CD14-positive monocyte (primary cell): ENCODE results near the gene PSKH1. TPM values are rescaled to one million over a fixed set of nuclear protein-coding genes. Genes with fewer than 3 reads are reported as not detected.

ENCODE experiments used
- DNase-seq, 3 donors: peaks; one replicate each; pipeline ENCODE4 v3.0.0-alpha.2; 2011 to 2022
- H2AFZ ChIP-seq: 2 replicates; pipeline ENCODE4 v1.6.0; 2012; ENCODE audit warnings: mild to moderate bottlenecking, low read depth, low read length, inconsistent platforms; ENCODE audit not compliant: insufficient read depth, poor library complexity, severe bottlenecking
- H3K27ac ChIP-seq, 2 donors: 1 replicate in 1 of 2; 2 replicates in 1 of 2; pipeline ENCODE4 v1.5.1; 2012 to 2013; ENCODE audit warnings: low read length in 2 of 2, control low read depth in 1 of 2, inconsistent platforms in 1 of 2, low read depth in 1 of 2, mild to moderate bottlenecking in 1 of 2
- H3K27me3 ChIP-seq, 2 donors: one replicate each; pipeline versions ENCODE4 v1.6.0 to v1.6.1; 2011 to 2013; ENCODE audit warnings: low read length in 2 of 2; ENCODE audit not compliant: control insufficient read depth in 2 of 2, insufficient read depth in 2 of 2
- H3K36me3 ChIP-seq, 2 donors: replicated peaks in 1 of 2; 1 replicate in 1 of 2; 2 replicates in 1 of 2; pipeline versions ENCODE4 v1.5.1 to v1.6.1; 2012 to 2013; ENCODE audit warnings: low read length in 2 of 2, control low read depth in 1 of 2, inconsistent platforms in 1 of 2, mild to moderate bottlenecking in 1 of 2; ENCODE audit not compliant: insufficient read depth in 2 of 2, control insufficient read depth in 1 of 2
- H3K4me1 ChIP-seq, 2 donors: 1 replicate in 1 of 2; 2 replicates in 1 of 2; pipeline versions ENCODE4 v1.5.1 to v1.6.1; 2012 to 2013; ENCODE audit warnings: low read length in 2 of 2, control low read depth in 1 of 2, inconsistent platforms in 1 of 2, mild to moderate bottlenecking in 1 of 2, moderate library complexity in 1 of 2; ENCODE audit not compliant: insufficient read depth in 2 of 2, control insufficient read depth in 1 of 2
- H3K4me2 ChIP-seq: replicated peaks from 2 replicates; pipeline ENCODE3; 2012; ENCODE audit warnings: low read length, moderate library complexity, mild to moderate bottlenecking; ENCODE audit not compliant: poor library complexity, severe bottlenecking; ENCODE audit errors: extremely low read depth
- H3K4me3 ChIP-seq, 3 experiments: fragments of 200-600 bp in 1 of 3; sonication (generic) in 1 of 3; replicated peaks in 1 of 3; 1 replicate in 2 of 3; 2 replicates in 1 of 3; pipeline ENCODE4 v1.5.1; 2011 to 2013; ENCODE audit warnings: low read length in 3 of 3, mild to moderate bottlenecking in 3 of 3, control low read depth in 2 of 3, low read depth in 2 of 3, inconsistent platforms in 1 of 3, moderate library complexity in 1 of 3
- H3K79me2 ChIP-seq: 2 replicates; pipeline ENCODE4 v1.6.0; 2012; ENCODE audit warnings: mild to moderate bottlenecking, control low read depth, inconsistent platforms, low read length, moderate library complexity; ENCODE audit not compliant: insufficient read depth
- H3K9ac ChIP-seq: 2 replicates; pipeline ENCODE4 v1.6.0; 2017; ENCODE audit warnings: low read length, mild to moderate bottlenecking; ENCODE audit not compliant: insufficient read depth, poor library complexity, severe bottlenecking
- H3K9me3 ChIP-seq, 2 donors: replicated peaks in 1 of 2; 1 replicate in 1 of 2; 2 replicates in 1 of 2; pipeline versions ENCODE4 v1.5.1 to v1.6.1; 2012 to 2013; ENCODE audit warnings: low read length in 2 of 2, control low read depth in 1 of 2; ENCODE audit not compliant: control insufficient read depth in 1 of 2, insufficient read depth in 1 of 2
- H4K20me1 ChIP-seq: 2 replicates; pipeline ENCODE4 v1.6.0; 2012; ENCODE audit warnings: mild to moderate bottlenecking, low read length, control low read depth, moderate library complexity; ENCODE audit not compliant: insufficient read depth
- H3K27ac Mint-ChIP-seq, 7 donors: one replicate each; pipeline ENCODE4 v1.8.0; 2020; ENCODE audit warnings: mild to moderate bottlenecking in 7 of 7, mixed read lengths in 7 of 7, moderate library complexity in 6 of 7, inconsistent platforms in 2 of 7
- H3K27me3 Mint-ChIP-seq, 3 donors: one replicate each; pipeline ENCODE4 v1.8.0; 2021 to 2022; ENCODE audit warnings: low read depth in 3 of 3, mild to moderate bottlenecking in 3 of 3, mixed read lengths in 3 of 3, moderate library complexity in 3 of 3, inconsistent platforms in 1 of 3
- H3K36me3 Mint-ChIP-seq, 2 donors: one replicate each; pipeline ENCODE4 v1.8.0; 2020; ENCODE audit warnings: mixed read lengths in 2 of 2, inconsistent platforms in 1 of 2, mild to moderate bottlenecking in 1 of 2
- H3K4me1 Mint-ChIP-seq: one replicate; pipeline ENCODE4 v1.8.0; 2020; ENCODE audit warnings: mild to moderate bottlenecking, mixed read lengths
- H3K4me3 Mint-ChIP-seq, 2 donors: one replicate each; pipeline ENCODE4 v1.8.0; 2020; ENCODE audit warnings: mild to moderate bottlenecking in 2 of 2, mixed read lengths in 2 of 2, moderate library complexity in 1 of 2
- H3K9me3 Mint-ChIP-seq, 7 donors: one replicate each; pipeline ENCODE4 v1.8.0; 2020 to 2022; ENCODE audit warnings: mixed read lengths in 7 of 7, mild to moderate bottlenecking in 6 of 7, moderate library complexity in 6 of 7, inconsistent platforms in 2 of 7
- WGBS: methylation state at CpG from one replicate; pipeline ENCODE4 v1.1.5; 2013; ENCODE audit warnings: missing lambda C conversion rate; ENCODE audit not compliant: insufficient coverage; 5-methylcytosine and 5-hydroxymethylcytosine counted together
- intact Hi-C, 2 donors: fragments of 100-400 bp; cut with micrococcal nuclease; formaldehyde crosslinking; loops; one replicate each; pipeline versions ENCODE4 v1.15.0 to v1.15.1; 2023
- polyA plus RNA-seq, 3 donors: library from polyadenylated mRNA; depleted of rRNA in 1 of 3; unstranded in 2 of 3; stranded (reverse) in 1 of 3; fragments of 300-500 nt in 2 of 3; fragments of >200 nt in 1 of 3; fragmentation: Illumina TruSeq in 2 of 3; gene quantifications; 1 replicate in 2 of 3; 2 replicates in 1 of 3; pipeline ENCODE4 v1.2.3, GENCODE V29; 2012 to 2021
- TF ChIP-seq, protein P1 (sequence below): fragments of 200-600 bp; IDR thresholded peaks from one replicate; pipeline ENCODE4 v1.8.0; 2022; ENCODE audit warnings: antibody characterized with exemption, mild to moderate bottlenecking

The PSKH1 gene
- polyA plus RNA-seq, 3 donors: 11.0 to 19.7 (median 16.8) TPM

DNA sequence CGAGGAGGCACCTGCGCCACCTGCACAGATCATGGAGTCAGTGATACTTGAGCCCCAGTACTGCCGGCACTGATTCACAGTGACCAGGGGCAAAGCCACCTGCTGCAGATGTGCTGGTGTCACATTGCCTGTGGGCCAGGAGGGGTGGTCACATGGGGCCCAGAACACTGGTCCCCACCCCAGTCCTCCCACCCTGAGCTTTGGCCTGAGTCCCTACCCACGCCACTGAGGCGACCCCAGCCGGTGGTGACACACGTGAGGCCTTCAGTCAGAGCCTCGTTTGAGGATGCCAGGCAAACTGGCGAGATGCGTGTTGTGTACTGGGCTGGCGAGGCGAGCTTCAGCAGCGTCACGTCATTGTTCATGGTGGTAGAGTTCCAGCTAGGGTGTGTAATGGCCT is 37.1 kb downstream of the PSKH1 start:
- no peak overlapping the region for H3K27ac Mint-ChIP-seq
- peaks cover 0 to 2% (median 0%) of the 10 kb centered on the region in 3 donors for H3K27me3 Mint-ChIP-seq
- Histone ChIP-seq H3K27ac (no peak overlapping the region), H3K4me3 (no peak overlapping the region), H3K9me3 (no peaks in the 10 kb centered on the region), H3K27me3 (no peaks in the 10 kb centered on the region), H3K4me1 (peaks cover 5 to 12% of the 10 kb centered on the region in 2 donors), H3K9ac (no peak overlapping the region), H3K79me2 (peaks cover 13% of the 10 kb centered on the region), H2AFZ (no peak overlapping the region), H3K4me2 (no peak overlapping the region), H4K20me1 (peaks cover 94% of the 10 kb centered on the region), H3K36me3 (peaks cover 63 to 92% of the 10 kb centered on the region in 2 donors)
- TF ChIP-seq, protein P1, sequence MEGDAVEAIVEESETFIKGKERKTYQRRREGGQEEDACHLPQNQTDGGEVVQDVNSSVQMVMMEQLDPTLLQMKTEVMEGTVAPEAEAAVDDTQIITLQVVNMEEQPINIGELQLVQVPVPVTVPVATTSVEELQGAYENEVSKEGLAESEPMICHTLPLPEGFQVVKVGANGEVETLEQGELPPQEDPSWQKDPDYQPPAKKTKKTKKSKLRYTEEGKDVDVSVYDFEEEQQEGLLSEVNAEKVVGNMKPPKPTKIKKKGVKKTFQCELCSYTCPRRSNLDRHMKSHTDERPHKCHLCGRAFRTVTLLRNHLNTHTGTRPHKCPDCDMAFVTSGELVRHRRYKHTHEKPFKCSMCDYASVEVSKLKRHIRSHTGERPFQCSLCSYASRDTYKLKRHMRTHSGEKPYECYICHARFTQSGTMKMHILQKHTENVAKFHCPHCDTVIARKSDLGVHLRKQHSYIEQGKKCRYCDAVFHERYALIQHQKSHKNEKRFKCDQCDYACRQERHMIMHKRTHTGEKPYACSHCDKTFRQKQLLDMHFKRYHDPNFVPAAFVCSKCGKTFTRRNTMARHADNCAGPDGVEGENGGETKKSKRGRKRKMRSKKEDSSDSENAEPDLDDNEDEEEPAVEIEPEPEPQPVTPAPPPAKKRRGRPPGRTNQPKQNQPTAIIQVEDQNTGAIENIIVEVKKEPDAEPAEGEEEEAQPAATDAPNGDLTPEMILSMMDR: no peak
- H3K4me1 Mint-ChIP-seq: peaks cover 12% of the 10 kb centered on the region
- peaks cover 0 to under 1% (median 0%) of the 10 kb centered on the region in 7 donors for H3K9me3 Mint-ChIP-seq
- no peak for DNase-seq
- intact Hi-C loops: loop anchor here (5.0 to 10.0 kb wide), 3 partner anchors 33 to 115 kb away; partner anchors contain the start of gene EDC4 (in 1 of the 2)
- peaks cover 48 to 81% of the 10 kb centered on the region in 2 donors for H3K36me3 Mint-ChIP-seq
- H3K4me3 Mint-ChIP-seq: no peak overlapping the region
- WGBS: 100% methylated on average over 4 of the region's 14 CpGs

DNA sequence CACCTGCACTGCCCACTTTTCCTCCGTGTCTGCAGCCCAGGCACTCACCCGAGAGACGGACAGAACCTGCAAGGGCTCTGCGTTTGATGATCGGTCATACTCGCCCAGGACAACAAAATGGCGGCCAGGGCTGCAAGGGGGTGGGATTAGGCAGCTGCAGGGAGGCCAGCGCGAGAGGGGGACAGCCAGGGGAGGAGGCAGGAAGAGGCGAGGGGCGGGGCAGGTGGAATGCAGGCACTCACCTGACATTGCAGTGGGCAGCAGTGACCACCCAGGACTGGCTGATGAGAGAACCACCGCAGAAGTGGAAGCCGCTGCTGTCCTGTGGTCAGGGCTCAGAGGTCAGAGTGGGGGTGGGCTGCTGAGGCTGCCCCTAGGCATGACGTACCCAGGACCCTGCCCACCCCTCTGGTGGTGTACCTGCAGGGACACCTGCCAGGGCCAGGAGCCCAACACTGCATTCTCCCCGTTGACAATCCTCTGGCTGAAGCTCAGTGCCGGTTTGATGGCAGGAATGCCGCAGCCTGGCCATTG is 37.7 kb downstream of the PSKH1 start:
- H3K4me1 Mint-ChIP-seq: peaks cover 17% of the 10 kb centered on the region
- peaks cover 51 to 80% of the 10 kb centered on the region in 2 donors for H3K36me3 Mint-ChIP-seq
- Histone ChIP-seq H3K9ac (no peak overlapping the region), H3K4me2 (no peak overlapping the region), H3K9me3 (no peaks in the 10 kb centered on the region), H3K36me3 (peaks cover 60 to 90% of the 10 kb centered on the region in 2 donors), H3K27me3 (no peaks in the 10 kb centered on the region), H3K27ac (no peak overlapping the region), H3K79me2 (peaks cover 19% of the 10 kb centered on the region), H2AFZ (no peak overlapping the region), H3K4me1 (peaks cover 9 to 17% of the 10 kb centered on the region in 2 donors), H4K20me1 (peaks cover 96% of the 10 kb centered on the region), H3K4me3 (no peak overlapping the region)
- TF ChIP-seq, protein P1: no peak
- no peak overlapping the region for H3K27ac Mint-ChIP-seq
- no peak overlapping the region for H3K4me3 Mint-ChIP-seq
- no peak for DNase-seq
- WGBS: 98% methylated on average over 16 of the region's 17 CpGs
- no peaks in the 10 kb centered on the region for H3K27me3 Mint-ChIP-seq
- H3K9me3 Mint-ChIP-seq: peaks cover 0 to 1% (median 0%) of the 10 kb centered on the region in 7 donors
- intact Hi-C loops: loop anchor here (5.0 to 10.0 kb wide), 3 partner anchors 33 to 116 kb away; partner anchors contain the start of gene EDC4 (in 1 of the 2)
